Astrocyte (in vitro differentiated cells and primary cell): ENCODE data around the gene SH3PXD2B.

ENCODE experiments used
- CTCF ChIP-seq: IDR thresholded peaks from 2 replicates; pipeline ENCODE4 v1.5.1; 2011; ENCODE audit warnings: low read depth, mild to moderate bottlenecking, inconsistent platforms, low read length, moderate library complexity; ENCODE audit not compliant: insufficient read depth
- EZH2 ChIP-seq: IDR thresholded peaks from 2 replicates; pipeline ENCODE4 v1.6.1; 2012; ENCODE audit warnings: mild to moderate bottlenecking, low read length, inconsistent platforms; ENCODE audit not compliant: insufficient read depth

GRCh38 chr5:172414531-172415361 is 39.6 kb downstream of the SH3PXD2B start:
- TF ChIP-seq CTCF (no peak), EZH2 (no peak)
